ENCODE measurements around the gene TMEM169. TPM values are rescaled to one million over a fixed set of nuclear protein-coding genes. Genes with fewer than 3 reads are reported as not detected.
"Not testable (repeated sequence)": the region's sequence is repeated elsewhere in the genome, so short reads cannot be mapped to it uniquely, and the experiment has no call there.

TMEM169 gene
- total RNA-seq, 1 donor from 2014 or later, result 0.45 TPM

DNA sequence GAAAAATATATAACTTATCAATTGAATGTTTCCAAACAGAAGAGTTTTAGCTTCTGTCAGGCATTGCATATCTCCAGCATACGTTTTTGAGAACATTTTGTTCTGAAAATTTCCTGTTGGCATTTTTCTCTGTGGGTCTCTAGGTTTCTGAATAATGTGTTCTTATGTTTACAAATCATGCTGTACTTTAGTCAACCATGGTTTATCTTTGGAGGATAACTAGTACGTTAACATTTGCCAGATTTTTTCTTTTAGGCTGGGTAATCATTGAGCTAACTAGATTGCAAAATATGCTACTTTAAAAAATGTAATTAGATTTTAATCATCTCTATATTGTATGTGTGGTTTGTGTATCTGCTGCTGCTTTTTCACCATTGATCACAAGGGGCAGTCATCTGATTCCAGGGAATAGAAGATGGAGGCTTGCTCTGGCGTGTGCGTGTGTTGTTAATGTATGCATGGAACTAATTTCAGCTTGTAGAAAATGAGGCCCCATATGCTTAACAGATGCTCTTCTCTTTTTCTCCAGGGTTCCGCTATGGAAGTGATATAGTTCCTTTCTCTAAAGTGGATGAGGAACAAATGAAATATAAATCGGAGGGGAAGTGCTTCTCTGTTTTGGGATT lies 48.7 kb downstream of the TMEM169 start:
- DNase-seq (ENCODE audit: low spot score), result no peak

DNA sequence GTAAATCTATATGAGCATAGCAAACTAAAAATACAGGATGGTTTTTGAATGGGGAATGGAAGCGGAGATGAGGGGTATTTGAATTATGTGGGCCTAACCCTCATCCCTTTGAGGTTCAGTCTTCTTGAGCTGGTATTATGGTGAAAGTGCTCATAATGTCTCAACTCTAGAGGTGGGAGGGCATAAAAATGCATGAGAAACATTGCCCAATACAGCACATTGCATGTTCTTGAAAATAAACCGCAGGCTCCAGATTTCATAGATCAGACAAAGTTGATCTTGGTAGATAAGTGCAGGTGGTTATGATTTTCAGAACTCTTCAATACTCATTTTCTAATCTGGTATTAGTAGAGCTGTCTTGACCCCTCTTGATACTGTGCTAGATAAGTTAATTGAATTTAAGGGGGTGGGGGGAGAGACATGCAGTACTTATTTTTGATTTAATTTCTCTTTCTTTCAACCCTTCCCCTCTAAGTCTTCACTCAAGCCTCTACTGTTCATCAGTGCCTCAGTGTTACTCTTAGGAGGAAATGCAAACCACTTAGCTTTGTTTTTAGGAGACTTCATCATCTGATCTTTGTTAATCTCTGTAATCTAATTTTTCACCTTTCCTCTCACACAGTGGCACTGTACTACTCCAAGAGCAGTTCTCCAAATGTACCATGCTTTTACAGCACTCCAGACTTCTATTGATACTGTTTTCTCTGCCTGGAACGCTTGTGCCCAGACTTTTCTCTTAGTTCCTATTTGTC lies 49.6 kb downstream of the TMEM169 start:
- DNase-seq (ENCODE audit: low spot score), result no peak

DNA sequence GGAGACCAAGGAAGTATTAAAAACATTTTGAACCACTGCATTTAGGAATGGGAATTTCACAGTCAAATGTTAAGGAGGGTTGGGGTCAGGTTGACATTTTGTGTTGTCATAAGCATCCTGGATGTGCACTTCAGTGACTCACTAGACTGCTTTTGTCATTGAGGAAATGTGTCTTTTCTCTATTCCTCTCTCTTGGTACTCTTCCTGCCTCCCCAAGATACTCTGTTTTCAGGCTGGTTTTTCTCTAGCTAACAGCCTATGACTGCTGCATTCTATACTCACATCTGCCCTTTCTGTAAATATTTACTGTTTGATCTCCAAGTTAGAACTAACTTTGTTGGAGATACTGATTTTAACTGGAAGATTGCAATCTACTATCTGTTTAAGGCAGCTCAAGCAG lies 50.9 kb downstream of the TMEM169 start:
- DNase-seq (ENCODE audit: low spot score), result no peak

DNA sequence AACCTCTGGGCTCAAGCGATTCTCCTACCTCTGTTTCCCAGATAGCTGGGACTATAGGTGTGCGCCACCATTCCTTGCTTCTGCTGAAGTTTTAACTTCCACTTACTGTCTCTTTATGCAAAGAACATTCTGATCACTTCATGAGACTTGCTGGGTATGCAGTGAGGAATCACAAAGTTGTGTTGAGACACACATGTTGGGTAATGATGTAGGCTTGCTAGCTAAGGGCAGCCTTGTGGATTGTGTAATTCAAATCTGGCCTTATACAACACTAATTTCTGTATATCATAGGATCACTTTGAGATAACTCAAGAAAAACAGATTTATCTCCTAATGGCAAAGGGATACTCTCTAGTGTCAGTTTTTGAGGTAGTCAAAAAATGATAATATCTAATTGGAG lies 51.7 kb downstream of the TMEM169 start:
- DNase-seq (ENCODE audit: low spot score), result no peak

DNA sequence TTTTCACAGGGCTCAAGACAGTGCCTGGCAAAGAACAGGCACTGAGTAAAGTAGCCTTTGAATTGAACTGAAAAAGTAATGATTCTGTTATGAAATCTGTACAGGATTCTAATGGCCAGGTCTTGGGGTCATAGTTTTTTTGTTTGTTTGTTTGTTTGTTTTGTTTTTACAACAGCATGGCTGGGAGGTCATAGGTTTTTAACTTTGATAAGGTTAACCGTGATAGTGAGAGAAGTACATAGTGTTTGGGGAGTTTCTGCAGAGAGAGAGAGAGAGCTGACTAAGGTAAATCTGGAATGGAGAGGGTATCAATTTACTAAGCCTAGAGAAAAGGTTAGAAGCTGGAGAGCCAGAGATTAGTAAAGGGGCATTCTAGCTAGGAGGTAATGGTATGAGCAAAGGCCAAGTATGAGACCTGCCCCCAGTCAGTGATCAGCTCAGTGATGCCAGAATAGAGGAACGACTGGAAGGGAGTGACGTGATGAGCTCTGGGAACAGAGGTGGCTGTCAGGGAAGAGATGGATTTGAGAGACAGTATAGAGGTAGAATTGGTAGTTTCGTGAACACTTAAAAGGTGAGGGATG lies 53.3 kb downstream of the TMEM169 start:
- no peak for DNase-seq (ENCODE audit: low spot score)

DNA sequence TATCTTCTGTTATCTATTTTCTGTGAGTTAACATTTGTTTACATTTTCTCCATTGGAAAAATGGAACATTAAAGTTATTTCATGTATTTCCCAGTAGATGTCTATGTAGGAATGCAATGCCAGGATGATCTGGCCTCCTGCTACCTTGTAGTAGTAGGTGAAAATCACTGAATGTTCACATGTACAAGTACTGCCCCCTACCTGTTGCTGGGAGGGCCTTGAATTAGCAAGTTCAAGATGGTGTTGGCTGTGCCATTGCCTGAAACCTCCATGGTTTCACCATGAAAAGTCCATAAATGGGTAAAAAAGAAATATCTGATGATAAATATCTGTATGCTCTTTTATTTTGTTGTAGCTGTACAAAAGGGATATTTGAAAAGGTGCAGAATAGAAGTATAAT lies 58.2 kb downstream of the TMEM169 start:
- DNase-seq (ENCODE audit: low spot score), result no peak

DNA sequence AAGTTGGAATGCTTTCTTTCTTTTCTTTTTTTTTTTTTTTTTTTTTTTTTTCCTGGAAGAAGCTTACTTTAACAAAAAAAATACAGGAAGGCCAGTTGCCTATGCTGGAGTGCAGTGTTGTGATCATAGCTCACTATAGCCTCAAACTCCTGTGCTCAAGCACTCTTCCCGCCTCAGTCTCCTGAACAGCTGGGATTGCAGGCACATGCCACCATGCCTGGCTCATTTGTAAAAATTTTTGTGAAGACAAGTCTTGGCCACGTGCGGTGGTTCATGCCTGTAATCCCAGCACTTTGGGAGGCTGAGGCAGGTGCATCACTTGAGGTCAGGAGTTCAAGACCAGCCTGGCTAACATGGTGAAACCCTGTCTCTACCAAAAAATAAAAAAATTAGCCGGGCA lies 59.8 kb downstream of the TMEM169 start:
- DNase-seq (ENCODE audit: low spot score), result not testable (repeated sequence)

DNA sequence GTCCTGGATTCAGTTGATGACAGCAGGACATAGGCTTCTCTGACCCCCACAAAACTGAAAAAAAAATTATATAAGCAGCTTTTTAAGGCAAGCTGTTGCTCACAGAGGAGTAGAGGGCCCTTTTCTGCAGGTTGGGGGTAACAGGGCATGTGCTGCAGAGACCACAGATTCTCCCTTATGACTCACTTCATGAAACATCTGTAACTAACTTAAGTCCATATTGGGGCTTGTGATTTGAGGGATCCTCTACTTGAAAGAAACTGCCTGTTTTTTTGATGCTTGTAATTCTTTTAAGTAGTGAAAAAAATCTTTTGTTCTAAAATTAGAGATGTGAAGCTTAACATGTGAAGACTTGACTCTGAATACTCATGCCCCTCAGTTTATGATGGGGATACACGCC lies 60.8 kb downstream of the TMEM169 start:
- no peak for DNase-seq (ENCODE audit: low spot score)

DNA sequence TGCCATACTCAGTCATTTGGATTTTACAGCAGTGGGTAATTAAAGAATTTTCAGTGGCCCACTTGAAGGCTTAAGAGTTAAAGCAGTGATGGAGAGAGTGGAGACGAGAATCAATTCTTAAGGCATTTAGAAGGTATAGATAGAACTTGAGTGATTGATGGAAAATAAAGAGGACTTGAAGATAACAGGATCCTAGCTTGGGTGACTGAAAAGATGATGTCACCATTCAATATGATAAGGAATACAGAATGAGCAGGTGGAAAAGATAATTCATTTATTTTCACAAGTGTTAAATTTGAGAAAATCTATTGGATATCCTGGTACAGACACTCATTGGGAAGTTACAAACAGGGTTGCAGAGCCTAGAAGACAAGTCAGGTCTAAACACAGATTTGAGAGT lies 62.7 kb downstream of the TMEM169 start:
- DNase-seq (ENCODE audit: low spot score), result no peak

DNA sequence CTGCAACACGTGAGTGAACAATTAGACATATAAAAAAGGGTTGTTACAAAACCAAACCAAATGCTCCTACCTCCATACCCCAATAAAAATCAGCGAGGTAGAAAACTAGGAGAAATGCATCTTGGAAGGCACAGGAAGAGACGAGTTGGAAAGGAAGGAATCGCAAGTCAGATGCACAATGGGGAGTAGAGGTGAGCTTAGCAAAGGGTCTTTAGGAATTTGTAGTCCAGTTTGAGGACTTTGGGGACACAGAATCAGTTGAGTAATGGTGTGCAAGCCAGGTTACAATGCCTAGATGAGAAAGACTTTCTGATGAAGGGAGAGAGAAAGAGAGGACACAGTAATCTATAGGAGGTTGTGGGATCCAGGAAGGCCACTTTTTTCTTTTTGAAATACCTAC lies 63.1 kb downstream of the TMEM169 start:
- DNase-seq (ENCODE audit: low spot score), result no peak

DNA sequence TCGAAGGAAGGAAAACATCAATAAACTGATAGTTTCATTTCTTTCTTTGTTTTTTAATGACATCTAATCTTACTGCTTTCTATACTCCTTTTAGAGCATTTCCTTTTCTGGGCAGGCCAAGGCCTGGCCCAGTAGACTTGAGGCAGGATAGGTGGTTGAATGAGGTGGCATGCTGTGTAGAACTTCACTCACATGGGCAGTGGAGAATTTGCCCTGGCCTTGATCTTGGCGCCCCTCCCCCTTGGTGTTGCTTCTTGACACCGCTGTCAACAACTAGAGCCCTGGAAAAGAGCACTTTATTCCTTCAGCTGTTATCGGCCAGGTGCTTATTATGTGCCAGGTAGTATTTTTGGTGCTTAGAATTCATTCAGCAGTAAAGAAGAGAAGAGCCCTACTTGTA lies 64.9 kb downstream of the TMEM169 start:
- no peak for DNase-seq (ENCODE audit: low spot score)

DNA sequence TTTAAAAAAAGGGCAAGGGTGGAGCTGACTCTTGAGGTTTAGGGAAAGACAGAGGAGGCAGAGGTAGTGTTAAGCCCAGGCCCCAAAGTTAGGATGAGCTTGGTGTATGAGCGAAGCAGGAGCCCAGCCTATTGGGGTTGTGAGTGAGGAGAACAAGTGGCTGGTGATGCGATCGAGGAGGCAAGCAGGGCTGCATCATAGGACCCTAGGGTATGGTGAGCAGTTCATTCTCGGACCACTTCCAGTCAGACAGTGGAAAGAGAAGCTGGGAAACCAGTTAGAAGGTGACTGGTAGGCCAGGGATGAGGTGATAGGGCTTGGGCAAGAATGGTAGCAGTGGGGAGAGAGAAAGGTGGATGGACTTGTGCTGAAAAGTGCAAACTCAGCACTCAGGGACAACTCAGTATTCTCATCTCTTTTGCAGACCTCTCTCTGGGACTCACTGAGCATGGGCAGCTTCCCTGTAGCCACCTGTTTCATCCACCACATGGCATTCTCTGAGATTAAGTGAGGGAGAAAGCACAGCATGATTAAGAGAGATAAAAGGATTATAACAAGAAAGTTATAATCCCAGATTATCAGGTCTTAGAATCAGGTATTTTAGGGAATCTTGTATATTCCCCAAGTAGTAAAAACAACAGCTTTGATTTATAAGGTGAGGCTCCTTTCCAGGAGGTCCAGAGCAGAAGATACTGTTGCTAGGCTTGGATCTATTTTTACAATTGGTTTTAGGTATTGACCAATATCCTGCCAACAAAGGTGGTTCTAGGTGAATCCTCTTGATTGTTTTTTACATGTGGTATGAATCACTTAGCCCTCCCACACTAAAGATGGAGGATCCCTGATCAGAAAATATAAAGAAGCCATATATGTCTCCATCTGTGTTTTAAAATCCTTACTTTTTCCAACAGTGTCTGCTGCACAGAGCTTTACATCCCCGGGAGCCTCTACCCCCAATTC lies 65.7 kb downstream of the TMEM169 start:
- DNase-seq (ENCODE audit: low spot score), result no peak

DNA sequence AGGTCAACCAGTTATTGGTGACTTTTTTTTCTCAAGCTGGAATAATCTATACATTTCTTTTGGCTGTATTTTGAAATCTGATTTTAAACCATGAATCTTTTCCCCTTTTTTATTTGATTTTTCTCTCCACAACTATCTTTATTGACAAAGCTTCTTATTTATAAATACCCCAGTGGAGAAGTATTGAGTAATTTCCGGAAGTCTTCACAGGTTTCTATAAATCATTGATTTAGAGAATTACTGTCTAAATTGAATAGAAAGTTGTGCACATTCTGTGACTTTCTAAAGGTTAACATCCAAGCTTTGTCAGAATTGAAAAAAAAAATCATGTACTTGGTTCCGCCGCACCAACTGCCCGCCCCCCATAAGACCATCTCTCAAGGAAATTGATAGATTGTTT lies 67.3 kb downstream of the TMEM169 start:
- no peak for DNase-seq (ENCODE audit: low spot score)

DNA sequence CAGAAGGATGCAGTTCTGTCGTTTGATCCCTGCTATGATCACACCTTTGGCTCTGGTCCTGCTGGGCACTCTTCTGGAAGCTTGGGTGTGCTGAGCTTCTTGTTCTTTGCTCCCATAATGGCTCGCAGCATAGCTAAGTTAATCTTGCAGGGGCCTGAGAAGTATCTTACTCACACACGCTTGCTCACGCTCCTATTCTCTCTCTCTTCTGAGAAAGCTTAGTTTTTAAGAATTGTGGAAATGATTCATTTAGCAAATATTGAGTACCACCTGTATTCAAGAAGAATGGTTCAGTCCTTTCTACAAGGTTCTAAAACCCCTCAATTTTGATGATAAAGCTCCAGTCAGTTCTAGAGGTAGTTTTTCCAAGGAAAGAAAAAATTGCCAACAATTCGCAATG lies 68.0 kb downstream of the TMEM169 start:
- DNase-seq (ENCODE audit: low spot score), result no peak

DNA sequence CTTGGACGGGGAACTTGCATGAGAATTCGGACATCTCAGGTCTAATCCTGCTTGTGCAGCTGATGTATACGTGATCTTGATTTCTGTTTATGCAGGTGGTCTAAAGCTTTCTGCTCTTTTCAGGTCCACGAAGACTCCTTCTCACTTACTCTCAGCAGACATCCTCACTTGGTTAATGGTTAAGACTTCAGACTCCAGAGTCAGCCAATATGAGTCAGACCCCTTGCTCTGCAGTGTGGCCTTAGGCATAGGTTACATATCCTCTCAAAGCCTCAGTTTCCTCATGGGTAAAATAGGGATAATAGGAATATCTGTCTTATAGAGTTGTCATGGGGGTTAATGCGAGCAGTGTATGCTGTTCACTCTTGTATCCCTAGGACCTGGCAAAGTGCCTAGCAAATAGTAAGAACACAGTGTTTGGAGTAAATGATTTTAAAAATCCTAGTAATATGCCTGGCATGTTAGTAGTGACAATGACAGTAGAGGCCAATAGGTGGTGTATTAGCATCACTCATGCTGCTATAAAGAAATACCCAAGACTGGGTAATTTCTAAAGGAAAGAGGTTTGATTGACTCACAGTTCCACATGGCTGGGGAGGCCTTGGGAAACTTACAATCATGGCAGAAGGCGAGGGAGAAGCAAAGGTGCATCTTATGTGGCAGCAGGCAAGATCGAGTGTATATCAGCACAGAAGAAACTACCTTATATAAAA lies 69.8 kb downstream of the TMEM169 start:
- DNase-seq (ENCODE audit: low spot score), result no peak

Other genes with a start within 250 kb of the TMEM169 start
- gene MREG, start 68.4 kb upstream of the TMEM169 start, total RNA-seq, result 5.7 TPM
- gene PECR, start 110 bp upstream of the TMEM169 start, total RNA-seq, result 32.4 TPM
- 213 TPM for gene XRCC5, start 27.4 kb downstream of the TMEM169 start, total RNA-seq